Measurements from ENCODE around the gene CLSTN2. TPM values are rescaled to one million over a fixed set of nuclear protein-coding genes. Genes with fewer than 3 reads are reported as not detected.

CLSTN2 gene
- total RNA-seq, 4 donors from 2014 or later = 2.7 to 5.0 (median 3.1) TPM

DNA sequence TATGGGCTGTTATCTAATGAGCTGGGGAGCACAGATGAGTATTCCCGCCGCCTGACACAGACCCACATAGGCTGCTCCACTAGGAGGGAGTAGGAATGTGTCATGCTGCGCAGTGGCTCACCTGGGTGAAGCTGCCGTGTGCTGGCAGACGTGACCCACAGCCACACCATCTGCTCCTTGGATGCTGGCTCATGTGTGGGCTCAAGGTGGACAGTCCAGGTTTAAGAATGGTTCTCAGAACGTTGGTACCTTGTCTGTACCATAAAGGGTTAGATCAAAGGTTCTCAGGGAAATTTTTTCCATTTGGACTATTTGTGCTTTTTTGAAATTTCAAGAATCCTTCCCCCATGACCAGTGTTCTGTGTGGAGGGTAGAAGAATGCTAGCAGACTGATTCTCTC, 403.9 kb downstream of the CLSTN2 start:
- no peak for DNase-seq
- H3K27me3 ChIP-seq = no peaks in the 10 kb centered on the region
- no peaks in the 10 kb centered on the region for H3K36me3 ChIP-seq
- H3K9me3 ChIP-seq = no peaks in the 10 kb centered on the region
- TF ChIP-seq POLR2A (IDR thresholded peaks at IDR 0.05) = no peak
- TF ChIP-seq, protein P1, sequence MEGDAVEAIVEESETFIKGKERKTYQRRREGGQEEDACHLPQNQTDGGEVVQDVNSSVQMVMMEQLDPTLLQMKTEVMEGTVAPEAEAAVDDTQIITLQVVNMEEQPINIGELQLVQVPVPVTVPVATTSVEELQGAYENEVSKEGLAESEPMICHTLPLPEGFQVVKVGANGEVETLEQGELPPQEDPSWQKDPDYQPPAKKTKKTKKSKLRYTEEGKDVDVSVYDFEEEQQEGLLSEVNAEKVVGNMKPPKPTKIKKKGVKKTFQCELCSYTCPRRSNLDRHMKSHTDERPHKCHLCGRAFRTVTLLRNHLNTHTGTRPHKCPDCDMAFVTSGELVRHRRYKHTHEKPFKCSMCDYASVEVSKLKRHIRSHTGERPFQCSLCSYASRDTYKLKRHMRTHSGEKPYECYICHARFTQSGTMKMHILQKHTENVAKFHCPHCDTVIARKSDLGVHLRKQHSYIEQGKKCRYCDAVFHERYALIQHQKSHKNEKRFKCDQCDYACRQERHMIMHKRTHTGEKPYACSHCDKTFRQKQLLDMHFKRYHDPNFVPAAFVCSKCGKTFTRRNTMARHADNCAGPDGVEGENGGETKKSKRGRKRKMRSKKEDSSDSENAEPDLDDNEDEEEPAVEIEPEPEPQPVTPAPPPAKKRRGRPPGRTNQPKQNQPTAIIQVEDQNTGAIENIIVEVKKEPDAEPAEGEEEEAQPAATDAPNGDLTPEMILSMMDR (IDR thresholded peaks at IDR 0.05) = no peak
- H3K4me1 ChIP-seq = no peaks in the 10 kb centered on the region
- H3K27ac ChIP-seq = no peak overlapping the region
- no peak overlapping the region for H3K4me3 ChIP-seq

DNA sequence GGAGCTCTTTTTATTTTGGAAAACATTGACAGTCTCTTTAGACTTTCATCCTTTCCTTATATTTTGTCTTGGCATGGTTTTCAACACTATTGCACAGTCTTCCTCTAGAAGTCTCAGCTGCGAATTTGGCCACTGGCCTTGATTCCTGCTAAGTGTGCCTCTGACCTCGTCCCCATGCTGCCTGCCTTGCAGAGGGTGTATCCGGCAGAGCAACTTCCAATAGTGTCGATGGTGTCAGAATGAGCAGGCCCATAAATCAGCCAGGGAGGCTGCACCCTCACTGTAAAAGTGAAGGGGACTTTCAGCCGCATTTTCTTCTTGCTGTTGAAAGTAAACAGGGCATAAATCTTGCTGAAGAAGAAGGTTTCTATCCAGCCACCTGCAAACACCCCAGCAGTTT, 406.2 kb downstream of the CLSTN2 start:
- Histone ChIP-seq H3K4me3 (no peak overlapping the region), H3K27me3 (no peaks in the 10 kb centered on the region), H3K9me3 (no peaks in the 10 kb centered on the region), H3K4me1 (no peaks in the 10 kb centered on the region), H3K36me3 (no peaks in the 10 kb centered on the region), H3K27ac (no peak overlapping the region)
- no peak for DNase-seq
- no peak for TF ChIP-seq POLR2A (IDR thresholded peaks at IDR 0.05)
- TF ChIP-seq, protein P1 (IDR thresholded peaks at IDR 0.05) = no peak

DNA sequence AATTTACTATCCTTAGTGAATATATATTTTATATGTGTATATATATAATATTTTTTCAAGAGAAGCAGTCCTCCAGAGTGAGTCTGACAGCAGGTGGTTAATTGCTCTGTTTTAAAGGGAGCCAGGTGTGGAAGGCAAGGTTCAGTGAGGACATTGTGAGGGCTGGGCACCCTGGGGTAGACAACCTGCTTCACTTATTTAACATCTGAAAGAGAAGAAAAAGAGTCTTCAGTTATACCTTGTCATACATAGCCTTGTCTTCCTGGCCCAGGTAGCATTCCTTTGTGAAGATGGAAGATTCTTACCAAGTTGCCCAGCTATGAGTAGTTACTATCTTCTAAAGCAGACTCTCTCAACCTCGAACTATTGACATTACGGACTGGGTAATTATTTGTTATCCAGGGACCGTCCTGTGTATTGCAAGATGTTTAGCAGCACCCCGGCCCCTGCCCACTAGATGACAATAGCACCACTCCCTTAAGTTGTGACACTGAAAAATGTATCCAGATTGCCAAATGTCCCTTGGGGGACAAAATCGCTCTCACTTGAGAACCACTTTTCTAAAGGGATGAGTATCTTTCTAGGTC, 406.9 kb downstream of the CLSTN2 start:
- Histone ChIP-seq H3K4me1 (no peaks in the 10 kb centered on the region), H3K27ac (no peak overlapping the region), H3K4me3 (no peak overlapping the region), H3K36me3 (no peaks in the 10 kb centered on the region), H3K27me3 (no peaks in the 10 kb centered on the region), H3K9me3 (no peaks in the 10 kb centered on the region)
- no peak for DNase-seq
- TF ChIP-seq, protein P1 (IDR thresholded peaks at IDR 0.05) = no peak
- TF ChIP-seq POLR2A (IDR thresholded peaks at IDR 0.05) = no peak

DNA sequence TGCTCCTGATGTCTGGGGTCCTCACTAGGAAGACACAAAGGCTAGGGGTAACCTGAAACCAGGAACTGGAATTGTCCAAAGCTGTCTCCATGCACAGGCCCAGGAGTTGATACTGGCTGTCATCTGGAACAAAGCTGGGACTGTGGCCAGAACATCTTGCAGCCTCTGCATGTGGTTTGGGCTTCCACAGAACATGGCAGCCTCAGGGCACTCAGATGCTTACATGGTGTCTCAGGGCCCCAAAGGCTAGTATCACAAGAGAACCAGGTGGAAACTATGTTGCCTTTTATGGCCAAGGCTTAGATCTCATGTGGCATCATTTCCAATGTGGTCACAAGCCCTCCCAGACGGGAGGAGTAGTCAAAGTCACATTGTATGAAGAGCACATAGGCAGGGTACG, 407.7 kb downstream of the CLSTN2 start:
- DNase-seq = no peak

DNA sequence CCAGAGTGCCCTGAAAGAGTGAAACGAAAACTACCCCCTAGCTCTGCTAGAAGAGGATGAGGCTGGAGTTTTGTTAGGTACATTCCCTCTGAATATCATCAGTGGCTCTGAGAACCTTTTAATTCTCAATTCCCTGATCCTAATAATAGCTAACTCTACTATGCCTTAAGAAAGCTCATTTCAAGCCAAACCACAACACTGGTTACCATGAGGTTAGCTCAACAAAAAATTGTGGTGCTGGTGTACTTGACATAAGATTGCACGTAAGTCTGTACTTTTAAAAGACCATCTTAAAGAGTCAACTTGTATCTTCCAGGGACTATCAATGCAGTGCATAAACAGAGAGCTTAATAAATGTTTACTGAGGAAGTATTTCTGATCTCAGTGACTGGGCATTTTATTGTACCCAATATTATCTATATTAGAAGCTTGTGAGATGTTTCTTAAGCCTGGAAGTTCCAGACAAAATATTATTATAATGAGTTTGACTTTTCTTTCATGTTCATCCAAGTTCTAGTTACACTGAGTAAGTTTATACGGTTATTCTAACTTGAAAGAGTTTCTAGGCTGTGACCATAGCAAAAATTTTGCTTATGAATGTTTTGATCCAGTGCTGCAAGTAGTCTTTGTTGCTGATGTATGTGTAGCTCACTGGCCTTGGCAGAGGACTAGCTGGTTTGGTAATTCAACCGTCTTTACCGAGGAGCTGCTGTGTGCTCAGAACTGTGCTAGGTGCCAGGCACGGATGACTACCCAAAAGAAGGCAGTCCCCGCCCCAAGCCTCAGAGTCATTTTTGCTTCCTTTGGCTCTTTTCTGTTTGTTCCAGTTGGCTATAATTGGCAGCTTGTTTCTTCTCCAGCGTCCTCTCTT, 408.5 kb downstream of the CLSTN2 start:
- Histone ChIP-seq H3K4me1 (no peaks in the 10 kb centered on the region), H3K36me3 (no peaks in the 10 kb centered on the region), H3K27ac (no peak overlapping the region), H3K4me3 (no peak overlapping the region), H3K9me3 (no peaks in the 10 kb centered on the region), H3K27me3 (no peaks in the 10 kb centered on the region)
- no peak for TF ChIP-seq POLR2A (IDR thresholded peaks at IDR 0.05)
- TF ChIP-seq, protein P1 (IDR thresholded peaks at IDR 0.05) = no peak
- no peak for DNase-seq

More for the DNA sequence above, 407.7 kb downstream of the CLSTN2 start:
- no peaks in the 10 kb centered on the region for H3K36me3 ChIP-seq
- H3K4me1 ChIP-seq = no peaks in the 10 kb centered on the region
- H3K9me3 ChIP-seq = no peaks in the 10 kb centered on the region
- TF ChIP-seq, protein P1 (IDR thresholded peaks at IDR 0.05) = no peak
- no peak for TF ChIP-seq POLR2A (IDR thresholded peaks at IDR 0.05)
- no peak overlapping the region for H3K27ac ChIP-seq
- no peaks in the 10 kb centered on the region for H3K27me3 ChIP-seq
- H3K4me3 ChIP-seq = no peak overlapping the region
